Upper lobe of left lung (tissue), 6 donors: Measurements from ENCODE around the gene CTCF. TPM values are rescaled to one million over a fixed set of nuclear protein-coding genes. Genes with fewer than 3 reads are reported as not detected.
A peak's percentile ranks its signal among the peaks of the same experiment; 100 is the strongest.

Source experiments
- ATAC-seq, 2 donors: fragments of 200-7000 bp; cut with Tn5 transposase; one replicate each; pipeline ENCODE4 v1.9.1; 2022; ENCODE audit warnings: mild to moderate bottlenecking in 2 of 2, moderate library complexity in 2 of 2; ENCODE audit not compliant: low FRiP score in 2 of 2
- DNase-seq, 2 donors: peaks; one replicate each; pipeline ENCODE4 v3.0.0-alpha.2; 2019 to 2020
- H3K27ac ChIP-seq, 4 donors: fragments of 200-600 bp; sonication (generic); one replicate each; pipeline ENCODE4 v1.5.1; 2016 to 2019
- H3K27me3 ChIP-seq, 4 donors: fragments of 200-600 bp; sonication (generic); one replicate each; pipeline ENCODE4 v1.5.1; 2017 to 2019
- H3K36me3 ChIP-seq, 4 donors: fragments of 200-600 bp; sonication (generic); one replicate each; pipeline ENCODE4 v1.5.1; 2016 to 2019
- H3K4me1 ChIP-seq, 4 donors: fragments of 200-600 bp; sonication (generic); one replicate each; pipeline ENCODE4 v1.5.1; 2018 to 2019
- H3K4me3 ChIP-seq, 4 donors: fragments of 200-600 bp; sonication (generic); one replicate each; pipeline ENCODE4 v1.5.1; 2017 to 2019; ENCODE audit warnings: mild to moderate bottlenecking in 2 of 4, moderate library complexity in 1 of 4
- H3K9me3 ChIP-seq, 4 donors: fragments of 200-600 bp; sonication (generic); one replicate each; pipeline ENCODE4 v1.5.1; 2018 to 2019
- EP300 ChIP-seq, 4 donors: sonication (generic); formaldehyde crosslinking; IDR thresholded peaks; one replicate each; pipeline ENCODE4 v1.5.1; 2017; ENCODE audit warnings: antibody characterized with exemption in 4 of 4, control low read depth in 2 of 4
- POLR2A ChIP-seq, 4 donors: fragments of 450-650 bp; IDR thresholded peaks; one replicate each; pipeline ENCODE4 v1.5.1; 2016 to 2017; ENCODE audit warnings: antibody characterized with exemption in 4 of 4, mild to moderate bottlenecking in 2 of 4
- POLR2AphosphoS5 ChIP-seq, 2 donors: sonication (generic); formaldehyde crosslinking; IDR thresholded peaks; one replicate each; pipeline ENCODE4 v1.5.1; 2017; ENCODE audit warnings: antibody characterized with exemption in 2 of 2
- WGBS, 2 donors: methylation state at CpG; one replicate each; pipeline ENCODE4 v1.1.5; 2017 to 2018; 5-methylcytosine and 5-hydroxymethylcytosine counted together
- total RNA-seq, 6 donors: library from RNA; depleted of rRNA in 4 of 6; stranded (reverse); fragments of >200 nt in 4 of 6; gene quantifications; one replicate each; pipeline versions ENCODE4 v1.1.0 to v1.2.1, GENCODE V29; 2016 to 2021
- TF ChIP-seq, protein P1 (sequence below), 6 experiments: fragments of 450-650 bp in 4 of 6; fragments of 200-600 bp in 2 of 6; sonication (generic) in 2 of 6; IDR thresholded peaks; one replicate each; pipeline ENCODE4 v1.5.1; 2016 to 2019; ENCODE audit warnings: antibody characterized with exemption in 6 of 6
- donor health status: DM: no; HTN: no; CAD: no; lungs with moderate emphysema.
- donor health status: DM: no; HTN: yes; CAD: no; lungs with severe emphysema.

Gene CTCF
- total RNA-seq, 6 donors from 2014 or later, result 29.7 to 42.6 (median 34.2) TPM

DNA sequence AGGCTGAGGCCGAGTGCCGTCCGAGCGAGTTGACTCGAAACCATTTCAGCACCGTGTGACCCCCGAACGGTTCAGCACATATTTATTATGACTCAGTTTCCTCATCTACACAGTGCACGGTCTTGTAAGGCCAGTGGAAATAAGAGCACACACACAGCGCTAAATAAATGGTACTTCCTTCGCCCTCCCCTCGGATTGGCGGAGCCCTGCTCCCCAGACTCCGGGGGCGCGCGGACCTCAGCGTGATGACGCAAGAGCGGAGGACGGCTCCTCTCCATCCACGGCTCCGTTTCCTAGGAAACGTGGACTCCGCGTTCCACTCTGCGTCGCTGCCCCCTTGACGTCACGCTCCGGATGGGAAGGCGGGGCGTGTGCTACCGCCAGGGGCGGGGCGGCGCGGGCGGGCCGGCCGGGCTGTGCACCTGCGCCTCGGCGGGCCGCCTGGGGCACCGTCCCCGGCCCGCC is 98.3 kb downstream of the CTCF start, which contains the start of gene PARD6A:
Gene PARD6A (plus strand): TSS at position 397 of the 465 bp plus-strand sequence. CDS start 79 bp downstream, outside the sequence.
- H3K27ac ChIP-seq, result peak within 1 kb of the TSS; percentile 86 to 92 (median 90)
- WGBS, 2 donors, result 0% methylated on average over 42 of the region's 48 CpGs; no CpG with 5 or more reads in 1 of the 2 donors
- H3K4me3 ChIP-seq, result peak within 1 kb of the TSS; percentile 76 to 90 (median 88)
- ATAC-seq, result peak; percentile 89 to 93
- H3K9me3 ChIP-seq, result no peaks in the 10 kb centered on the region
- TF ChIP-seq POLR2AphosphoS5 (IDR thresholded peaks at IDR 0.05), result peak; percentile 10 to 49
- TF ChIP-seq, protein P1, sequence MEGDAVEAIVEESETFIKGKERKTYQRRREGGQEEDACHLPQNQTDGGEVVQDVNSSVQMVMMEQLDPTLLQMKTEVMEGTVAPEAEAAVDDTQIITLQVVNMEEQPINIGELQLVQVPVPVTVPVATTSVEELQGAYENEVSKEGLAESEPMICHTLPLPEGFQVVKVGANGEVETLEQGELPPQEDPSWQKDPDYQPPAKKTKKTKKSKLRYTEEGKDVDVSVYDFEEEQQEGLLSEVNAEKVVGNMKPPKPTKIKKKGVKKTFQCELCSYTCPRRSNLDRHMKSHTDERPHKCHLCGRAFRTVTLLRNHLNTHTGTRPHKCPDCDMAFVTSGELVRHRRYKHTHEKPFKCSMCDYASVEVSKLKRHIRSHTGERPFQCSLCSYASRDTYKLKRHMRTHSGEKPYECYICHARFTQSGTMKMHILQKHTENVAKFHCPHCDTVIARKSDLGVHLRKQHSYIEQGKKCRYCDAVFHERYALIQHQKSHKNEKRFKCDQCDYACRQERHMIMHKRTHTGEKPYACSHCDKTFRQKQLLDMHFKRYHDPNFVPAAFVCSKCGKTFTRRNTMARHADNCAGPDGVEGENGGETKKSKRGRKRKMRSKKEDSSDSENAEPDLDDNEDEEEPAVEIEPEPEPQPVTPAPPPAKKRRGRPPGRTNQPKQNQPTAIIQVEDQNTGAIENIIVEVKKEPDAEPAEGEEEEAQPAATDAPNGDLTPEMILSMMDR (IDR thresholded peaks at IDR 0.05), result peak in 4 of 6 experiments; percentile 33 to 72 (median 60)
- TF ChIP-seq EP300 (IDR thresholded peaks at IDR 0.05), result no peak
- peak in 2 of 4 donors; percentile 21 to 49 for TF ChIP-seq POLR2A (IDR thresholded peaks at IDR 0.05)
- H3K36me3 ChIP-seq, result peaks cover 0 to 33% (median 23%) of the 10 kb centered on the region in 4 donors
- H3K4me1 ChIP-seq, result peaks cover 19 to 30% (median 20%) of the 10 kb centered on the region in 4 donors
- peak; percentile 96 to 97 for DNase-seq
- H3K27me3 ChIP-seq, result no peaks in the 10 kb centered on the region

DNA sequence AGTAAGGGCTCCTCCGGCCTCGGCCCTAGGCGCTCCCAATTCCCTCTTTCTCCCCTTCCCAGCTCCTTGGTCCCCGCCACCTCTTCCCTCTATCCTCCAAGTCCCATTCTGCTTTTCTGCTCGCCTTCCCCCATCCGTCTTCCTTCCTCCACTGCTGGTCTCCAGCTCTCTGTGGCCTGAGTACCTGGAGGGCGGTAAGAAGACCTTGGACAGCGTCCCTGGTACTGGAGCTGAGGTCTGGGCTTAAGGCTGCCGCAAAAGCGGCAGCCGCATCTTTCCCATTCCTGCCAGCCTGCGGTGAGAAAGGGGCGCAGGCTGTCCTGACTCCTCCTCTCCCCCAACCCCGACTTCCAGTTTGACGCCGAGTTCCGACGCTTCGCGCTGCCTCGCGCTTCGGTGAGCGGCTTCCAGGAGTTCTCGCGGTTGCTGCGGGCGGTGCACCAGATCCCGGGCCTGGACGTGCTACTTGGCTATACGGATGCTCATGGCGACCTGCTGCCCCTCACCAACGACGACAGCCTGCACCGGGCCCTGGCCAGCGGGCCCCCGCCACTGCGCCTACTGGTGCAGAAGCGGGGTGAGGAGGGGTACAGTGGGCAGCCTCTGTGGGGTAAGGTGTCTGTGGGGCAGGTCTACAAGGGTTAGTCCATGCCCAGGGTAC is 98.9 kb downstream of the CTCF start:
- H3K4me3 ChIP-seq, result peak overlapping the region; percentile 30 to 88 (median 82)
- peak overlapping the region; percentile 86 to 92 (median 90) for H3K27ac ChIP-seq
- DNase-seq (peak in 1 of 2 donors; percentile 87), ATAC-seq (no peak)
- no peaks in the 10 kb centered on the region for H3K27me3 ChIP-seq
- H3K9me3 ChIP-seq, result no peaks in the 10 kb centered on the region
- WGBS, 2 donors, result 2 to 3% methylated on average over 21 to 26 of the region's 39 CpGs
- peaks cover 25 to 36% (median 26%) of the 10 kb centered on the region in 4 donors for H3K4me1 ChIP-seq
- TF ChIP-seq POLR2AphosphoS5 (IDR thresholded peaks at IDR 0.05) (no peak), EP300 (IDR thresholded peaks at IDR 0.05) (no peak), POLR2A (IDR thresholded peaks at IDR 0.05) (no peak)
- TF ChIP-seq, protein P1 (IDR thresholded peaks at IDR 0.05), result no peak
- peaks cover 0 to 33% (median 23%) of the 10 kb centered on the region in 4 donors for H3K36me3 ChIP-seq

DNA sequence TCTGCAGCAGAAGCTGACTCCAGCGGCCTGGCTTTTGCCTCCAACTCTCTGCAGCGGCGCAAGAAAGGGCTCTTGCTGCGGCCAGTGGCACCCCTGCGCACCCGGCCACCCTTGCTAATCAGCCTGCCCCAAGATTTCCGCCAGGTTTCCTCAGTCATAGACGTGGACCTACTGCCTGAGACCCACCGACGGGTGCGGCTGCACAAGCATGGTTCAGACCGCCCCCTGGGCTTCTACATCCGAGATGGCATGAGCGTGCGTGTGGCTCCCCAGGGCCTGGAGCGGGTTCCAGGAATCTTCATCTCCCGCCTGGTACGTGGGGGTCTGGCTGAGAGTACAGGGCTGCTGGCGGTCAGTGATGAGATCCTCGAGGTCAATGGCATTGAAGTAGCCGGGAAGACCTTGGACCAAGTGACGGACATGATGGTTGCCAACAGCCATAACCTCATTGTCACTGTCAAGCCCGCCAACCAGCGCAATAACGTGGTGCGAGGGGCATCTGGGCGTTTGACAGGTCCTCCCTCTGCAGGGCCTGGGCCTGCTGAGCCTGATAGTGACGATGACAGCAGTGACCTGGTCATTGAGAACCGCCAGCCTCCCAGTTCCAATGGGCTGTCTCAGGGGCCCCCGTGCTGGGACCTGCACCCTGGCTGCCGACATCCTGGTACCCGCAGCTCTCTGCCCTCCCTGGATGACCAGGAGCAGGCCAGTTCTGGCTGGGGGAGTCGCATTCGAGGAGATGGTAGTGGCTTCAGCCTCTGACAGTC is 99.7 kb downstream of the CTCF start:
- Histone ChIP-seq H3K4me3 (no peak overlapping the region), H3K36me3 (peaks cover 0 to 32% (median 18%) of the 10 kb centered on the region in 4 donors), H3K27me3 (no peaks in the 10 kb centered on the region), H3K9me3 (no peaks in the 10 kb centered on the region), H3K27ac (no peak overlapping the region), H3K4me1 (peaks cover 28 to 43% (median 30%) of the 10 kb centered on the region in 4 donors)
- DNase-seq, result peak in 1 of 2 donors; percentile 78
- 94 to 100% methylated on average over 3 to 31 of the region's 34 CpGs for WGBS, 2 donors
- no peak for ATAC-seq
- TF ChIP-seq, protein P1 (IDR thresholded peaks at IDR 0.05), result no peak
- TF ChIP-seq EP300 (IDR thresholded peaks at IDR 0.05), result no peak
- no peak for TF ChIP-seq POLR2AphosphoS5 (IDR thresholded peaks at IDR 0.05)
- no peak for TF ChIP-seq POLR2A (IDR thresholded peaks at IDR 0.05)

DNA sequence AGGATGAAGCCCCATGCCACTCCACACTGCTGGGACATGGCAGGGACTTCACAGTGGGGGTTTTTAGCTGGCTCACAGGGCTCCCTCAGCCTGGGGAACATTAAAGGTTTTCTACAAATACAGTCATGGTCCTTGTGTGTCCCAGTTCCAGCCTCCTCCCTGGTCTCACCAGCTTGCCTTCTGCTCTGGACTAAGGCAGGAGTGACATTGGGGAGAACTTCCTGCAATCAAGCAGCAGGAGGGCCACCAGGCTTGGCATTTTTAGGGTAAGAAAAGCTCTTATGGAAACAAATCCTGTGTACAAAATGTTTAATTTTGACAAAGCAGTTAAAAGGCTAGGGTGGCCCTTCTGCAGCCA is 100.3 kb downstream of the CTCF start:
- Histone ChIP-seq H3K4me1 (peaks cover 34 to 49% (median 36%) of the 10 kb centered on the region in 4 donors), H3K9me3 (no peaks in the 10 kb centered on the region), H3K27ac (no peak overlapping the region), H3K36me3 (peaks cover 0 to 27% (median 13%) of the 10 kb centered on the region in 4 donors), H3K27me3 (no peaks in the 10 kb centered on the region), H3K4me3 (no peak overlapping the region)
- no peak for ATAC-seq
- TF ChIP-seq EP300 (IDR thresholded peaks at IDR 0.05) (no peak), POLR2A (IDR thresholded peaks at IDR 0.05) (no peak)
- DNase-seq, result no peak
